Amygdala (tissue), 56 donors: ENCODE data around the gene ZNF335.

Experiments
- DNase-seq, 56 donors: peaks; one replicate each; lab custom pipeline; 2025; lab: John Stamatoyannopoulos, UW

The ZNF335 gene

DNA sequence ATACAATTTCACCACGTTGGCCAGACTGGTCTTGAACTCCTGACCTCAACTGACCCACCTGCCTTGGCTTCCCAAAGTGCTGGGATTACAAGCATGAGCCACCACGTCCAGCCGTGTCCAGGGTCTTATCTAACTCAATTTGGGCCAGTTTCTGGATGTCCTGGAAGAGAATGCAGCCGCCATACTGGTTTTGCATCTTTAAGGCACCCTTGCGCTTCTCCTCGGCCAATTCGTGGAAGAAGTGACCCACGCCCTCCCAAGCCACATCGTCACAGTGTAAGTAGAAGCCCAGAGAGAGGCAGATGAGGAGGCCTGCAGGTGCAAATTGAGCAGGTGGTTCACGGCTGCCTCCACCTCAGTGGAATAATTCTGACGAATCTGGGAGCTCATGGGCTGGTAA, 3.7 kb upstream of the ZNF335 start:
- DNase-seq = no peak

DNA sequence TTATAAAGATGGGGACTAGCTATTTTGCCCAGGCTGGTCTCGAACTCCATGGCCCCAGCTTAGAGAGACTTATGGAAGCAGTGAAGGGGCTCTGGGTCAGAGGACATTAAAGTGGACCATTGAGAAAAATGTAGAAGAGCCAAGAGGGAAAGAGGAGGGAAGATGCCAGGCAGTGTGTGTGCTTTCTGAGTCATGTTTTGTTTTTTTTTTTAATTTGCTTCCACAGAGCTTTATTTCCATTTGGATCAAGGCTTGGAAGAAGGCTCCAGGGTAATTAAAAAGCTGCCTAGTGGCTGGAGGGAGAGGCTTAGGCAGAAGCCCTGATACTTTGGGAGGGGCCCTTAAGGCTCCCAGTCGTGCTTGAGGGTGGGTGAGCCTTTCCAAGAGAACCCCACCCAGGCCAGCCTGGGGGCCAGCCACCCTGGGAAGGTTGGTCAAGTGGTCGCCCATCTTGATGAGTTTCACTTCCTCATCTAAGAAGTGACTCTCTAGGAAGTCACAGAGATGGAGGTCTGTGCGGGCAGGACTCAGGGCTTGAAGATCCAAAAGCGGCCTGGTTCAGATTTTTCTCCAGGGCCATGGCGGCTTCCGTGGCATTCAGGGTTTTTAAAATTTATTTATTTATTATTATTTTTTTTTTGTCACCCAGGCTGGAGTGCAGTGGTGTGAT, 3.0 kb upstream of the ZNF335 start:
- no peak for DNase-seq

DNA sequence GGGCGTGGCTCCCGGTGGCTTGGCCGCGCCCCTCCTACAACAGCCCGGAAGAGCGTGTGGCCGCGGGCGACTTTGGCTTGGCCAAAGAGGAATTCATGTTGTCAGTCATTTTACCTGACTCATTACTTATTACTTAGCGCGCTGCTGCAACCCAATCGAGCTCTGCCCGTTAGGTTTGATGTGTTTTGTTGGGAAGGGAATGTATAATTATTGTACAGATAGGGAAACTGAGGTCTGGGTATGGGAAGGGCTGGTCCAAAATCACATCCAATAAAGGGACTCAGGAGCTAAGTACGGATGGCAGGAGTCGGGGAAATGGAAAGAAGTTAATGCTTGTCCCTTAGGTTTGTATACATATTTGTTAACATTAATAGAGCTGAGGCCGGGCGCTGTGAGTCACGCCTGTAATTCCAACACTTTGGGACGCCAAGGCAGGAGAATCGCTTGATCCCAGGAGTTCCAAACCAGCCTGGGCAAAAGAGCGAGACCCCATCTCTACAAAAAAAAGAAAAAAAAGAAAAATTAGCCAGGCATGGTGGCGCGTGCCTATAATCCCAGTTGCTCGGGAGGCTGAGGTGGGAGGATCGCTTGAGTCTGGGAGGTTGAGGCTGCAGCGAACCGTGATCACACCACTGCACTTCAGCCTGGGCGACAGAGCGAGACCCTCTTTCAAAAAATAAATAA, 639 bp upstream of the ZNF335 start:
- peak in 1 of 56 donors; percentile 64 for DNase-seq

DNA sequence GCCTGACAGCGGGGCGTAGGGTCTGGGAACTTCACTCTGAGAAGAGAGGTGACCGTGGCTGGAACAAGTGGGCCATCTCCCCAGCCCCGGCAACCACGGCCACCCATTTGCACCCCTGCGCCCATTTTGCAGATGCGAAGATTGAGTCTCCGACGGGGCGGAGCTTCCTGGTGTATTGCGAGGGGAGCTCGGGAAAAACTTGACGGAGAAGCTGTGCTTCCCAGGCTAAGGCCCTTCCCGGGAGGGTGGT, 653 bp downstream of the ZNF335 start:
- DNase-seq = no peak

DNA sequence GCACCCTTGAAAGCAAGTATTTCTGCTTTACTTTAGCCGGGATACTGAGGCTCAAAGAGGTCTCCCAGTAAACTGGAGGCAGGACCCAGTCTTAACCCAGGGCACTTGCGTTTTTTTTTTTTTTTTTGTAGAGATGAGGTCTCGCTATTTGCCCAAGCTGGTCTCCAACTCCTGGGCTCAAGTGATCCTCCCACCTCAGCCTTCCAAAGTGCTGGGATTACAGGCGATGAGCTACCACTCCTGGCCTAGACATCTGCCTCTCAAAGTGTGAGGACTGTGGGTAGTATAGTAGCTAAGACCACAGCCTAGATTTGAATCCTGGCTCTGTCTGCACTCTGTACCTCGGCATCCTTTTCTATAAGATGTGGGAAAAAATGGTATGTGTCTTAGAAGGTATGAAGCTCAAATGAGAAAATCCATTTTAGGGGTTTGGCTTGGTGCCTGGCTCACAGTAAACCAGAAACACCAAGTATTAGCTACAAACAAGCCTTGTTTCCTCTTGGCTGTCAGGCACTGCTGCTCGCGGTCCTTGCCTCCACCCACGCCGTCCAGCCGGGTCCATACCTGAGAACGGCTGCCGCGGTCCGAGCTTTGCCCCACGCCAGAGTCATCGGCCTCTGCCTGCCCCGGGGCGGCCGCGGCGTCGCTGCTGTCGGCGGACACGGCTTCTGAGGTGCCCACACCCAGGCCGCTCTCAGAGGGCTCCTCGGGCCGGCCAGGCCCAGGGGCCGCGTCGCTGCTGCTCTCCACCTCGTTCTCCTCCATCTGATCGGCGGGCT, 1.2 kb downstream of the ZNF335 start:
- DNase-seq = peak in 2 of 56 donors; percentile 39 to 54

DNA sequence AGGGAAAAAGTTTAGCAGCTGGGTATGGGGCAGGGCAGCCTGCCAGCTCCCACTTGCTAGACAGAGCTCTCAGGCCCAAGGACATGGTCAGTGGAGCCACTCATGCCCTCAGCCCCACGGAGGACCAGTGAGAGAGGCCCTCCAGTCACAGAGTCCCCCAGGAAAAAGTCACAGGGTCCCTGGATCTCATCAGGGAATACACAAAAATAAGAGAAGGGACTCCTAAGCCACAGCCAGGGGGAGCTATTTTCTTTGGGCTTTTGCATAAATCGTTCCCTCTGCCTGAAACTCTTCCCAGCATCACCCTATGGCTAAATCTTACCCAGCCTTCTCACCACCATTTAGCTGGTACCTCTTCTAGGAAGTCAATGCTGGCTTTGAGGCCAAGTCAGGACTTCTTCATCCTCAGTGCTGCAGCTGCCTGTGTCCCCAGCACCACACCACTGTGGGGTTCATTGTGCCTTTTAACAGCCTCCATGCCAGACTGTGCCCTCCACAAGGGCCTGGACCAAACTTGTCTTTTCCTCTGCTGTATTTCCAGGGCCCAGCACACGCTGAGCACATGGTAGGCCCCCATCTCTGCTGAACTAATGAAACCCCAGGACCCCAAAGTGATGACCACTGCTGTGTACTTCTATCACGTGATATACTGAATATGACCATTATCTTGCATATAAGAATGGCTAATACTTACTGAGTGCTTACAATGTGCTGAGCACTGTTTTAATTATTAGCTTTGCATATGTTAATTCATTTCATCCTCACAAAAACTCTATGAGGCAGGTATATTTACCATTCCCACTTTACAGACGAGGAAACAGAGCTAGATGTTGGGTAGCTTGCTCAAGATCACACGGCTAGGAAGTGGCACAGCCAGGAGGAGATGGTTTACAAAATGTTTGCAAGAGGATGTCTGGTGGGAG, 2.0 kb downstream of the ZNF335 start:
- DNase-seq = peak in 5 of 56 donors; percentile 13 to 40 (median 23)

DNA sequence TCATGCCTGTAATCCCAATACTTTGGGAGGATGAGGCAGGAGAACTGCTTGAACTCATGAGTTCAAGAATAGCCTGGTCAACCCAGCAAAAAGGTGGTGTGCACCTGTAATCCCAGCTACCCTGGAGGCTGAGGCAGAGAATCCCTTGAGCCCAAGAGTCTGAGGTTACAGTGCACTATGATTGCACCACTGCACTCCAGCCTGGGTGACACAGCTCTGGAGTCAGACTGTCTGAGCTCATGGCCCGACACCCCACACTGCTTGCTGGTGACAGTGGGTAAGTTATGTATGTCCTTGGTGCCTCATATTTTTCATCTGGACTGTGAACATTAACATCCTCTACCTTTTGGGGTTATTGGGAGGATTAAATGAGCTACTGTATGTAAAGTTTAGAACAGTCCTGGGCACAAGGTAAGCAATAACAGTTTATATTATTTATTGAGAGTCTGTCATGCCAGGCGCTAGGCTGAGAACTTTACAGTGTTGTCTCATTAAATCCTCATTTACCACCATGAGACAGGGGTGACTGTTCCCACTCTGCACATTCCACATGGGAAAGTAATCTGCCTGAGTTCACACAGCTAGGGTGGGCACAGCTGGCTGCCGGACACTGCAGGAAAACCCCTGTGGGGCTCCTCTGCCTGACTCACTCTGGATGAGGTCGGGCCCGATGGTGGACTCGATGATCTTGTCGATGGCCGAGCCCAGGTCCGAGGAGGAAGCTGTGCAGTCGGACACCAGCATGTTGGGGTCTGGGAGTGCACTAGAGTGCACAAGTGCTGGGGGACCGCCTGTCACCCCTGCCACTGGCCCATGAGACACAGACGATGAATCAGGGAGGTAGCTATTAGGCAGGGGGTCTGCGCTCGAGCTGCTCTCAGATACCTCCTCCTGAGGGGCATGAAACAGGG, 2.9 kb downstream of the ZNF335 start:
- DNase-seq = no peak

DNA sequence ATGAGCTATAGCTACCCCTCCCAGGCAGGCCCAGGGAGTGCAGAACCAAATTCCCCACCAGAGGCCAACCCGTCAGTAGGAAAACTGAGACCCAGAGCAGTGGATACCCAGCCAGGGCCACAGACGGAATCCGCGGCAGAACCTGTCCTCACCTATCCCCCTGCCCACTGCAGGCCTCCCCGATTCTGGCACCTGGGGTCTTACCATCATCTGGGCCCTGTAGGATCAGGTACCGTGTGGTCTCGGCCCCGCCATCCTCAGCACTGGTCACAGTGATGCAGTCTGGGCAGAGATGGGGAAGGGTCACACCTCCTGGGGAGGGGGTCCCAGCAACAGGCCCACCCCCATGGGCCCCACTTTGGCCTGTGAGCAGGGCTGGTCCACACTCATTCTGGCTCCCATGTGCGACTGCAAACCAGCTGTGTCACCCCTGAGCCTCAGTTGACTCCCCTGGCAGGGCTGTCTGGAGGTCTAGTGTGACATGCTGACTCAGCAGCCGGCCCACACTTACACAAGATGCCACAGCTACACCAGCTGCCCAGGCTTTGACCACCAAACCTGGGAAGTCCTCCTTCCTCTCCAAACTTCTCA, 3.8 kb downstream of the ZNF335 start:
- no peak for DNase-seq

DNA sequence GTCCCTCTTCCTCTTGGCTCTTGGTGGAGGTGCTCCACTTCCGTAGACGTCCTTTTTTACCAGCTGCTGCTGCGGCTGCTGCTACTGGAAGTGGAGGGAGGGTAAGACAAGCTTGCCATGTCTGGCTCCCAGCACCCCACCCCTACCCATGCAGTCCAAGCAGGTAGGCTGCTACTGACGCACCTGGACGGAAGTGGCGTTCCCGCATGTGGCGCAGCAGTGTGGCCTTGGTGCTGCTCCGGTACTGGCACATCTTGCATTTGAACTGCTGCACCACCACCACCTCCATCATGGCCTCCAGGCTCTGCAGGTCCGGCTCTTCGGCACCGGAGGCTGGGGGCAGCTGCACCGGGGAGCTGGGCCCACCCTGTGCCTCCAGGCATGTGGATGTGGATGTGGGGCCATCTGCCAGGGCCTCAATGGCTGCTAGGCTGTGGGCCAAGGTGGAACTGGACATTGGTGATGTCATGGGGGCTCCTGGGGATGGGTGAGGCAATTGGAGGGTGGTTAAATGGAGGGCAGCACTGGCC, 4.4 kb downstream of the ZNF335 start:
- DNase-seq = no peak

DNA sequence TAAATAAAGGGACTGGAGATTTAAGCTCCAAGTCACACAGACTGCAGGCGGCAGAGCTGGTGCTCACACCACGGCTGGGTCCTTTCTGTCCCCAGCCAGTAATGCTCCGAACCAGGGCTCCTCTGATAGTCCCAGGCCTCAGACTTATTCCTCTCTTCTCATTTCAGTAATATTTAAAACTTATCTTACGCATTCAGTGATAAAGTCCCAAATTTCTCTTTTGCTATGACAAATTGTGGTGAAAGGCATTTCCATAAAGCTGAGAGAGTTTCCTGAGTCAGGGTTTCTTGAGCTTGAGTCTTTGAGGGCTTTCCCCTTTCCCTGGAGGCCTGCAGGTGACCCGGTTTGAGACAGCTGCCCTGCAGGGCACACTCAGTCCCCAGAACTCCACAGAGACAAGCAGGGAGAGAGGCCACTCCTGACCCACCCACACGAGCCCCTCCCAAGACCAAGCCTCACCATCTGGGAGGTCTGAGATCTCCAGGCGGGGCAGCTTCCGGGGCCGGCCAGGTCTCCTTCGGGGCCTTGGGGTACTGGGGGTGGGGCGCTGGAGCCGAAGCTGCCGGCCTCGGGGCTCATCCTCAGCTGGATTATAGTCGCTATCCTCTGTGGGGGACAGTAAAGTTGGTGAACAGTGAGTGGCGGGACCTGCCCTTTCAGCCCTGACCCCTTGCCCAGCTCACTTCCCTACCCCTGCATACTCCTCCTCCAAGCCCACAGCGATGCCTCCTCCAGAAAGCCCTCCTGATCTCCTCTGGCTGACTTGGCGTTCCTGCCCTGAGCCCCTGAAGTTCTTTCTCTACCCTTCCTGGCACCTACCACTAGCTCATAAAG, 6.6 kb downstream of the ZNF335 start:
- no peak for DNase-seq

DNA sequence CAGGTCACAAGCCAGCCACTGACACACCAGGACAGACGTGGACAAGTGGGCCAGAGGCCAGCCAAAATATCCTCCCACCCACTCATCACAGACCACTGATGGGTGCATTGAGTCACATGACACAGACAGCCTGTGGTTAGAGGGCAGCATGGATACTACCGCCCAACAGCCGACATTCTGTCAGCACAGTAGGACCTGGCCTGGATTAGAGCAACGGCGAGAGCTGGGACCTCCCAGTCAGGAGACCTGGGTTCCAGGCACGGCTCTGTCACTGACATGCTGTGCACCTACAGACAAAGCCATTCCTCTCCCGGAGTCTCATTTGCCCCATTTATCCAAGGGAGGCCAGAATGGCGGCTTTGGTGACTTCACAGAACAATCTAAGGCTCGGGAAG, 8.0 kb downstream of the ZNF335 start:
- no peak for DNase-seq

DNA sequence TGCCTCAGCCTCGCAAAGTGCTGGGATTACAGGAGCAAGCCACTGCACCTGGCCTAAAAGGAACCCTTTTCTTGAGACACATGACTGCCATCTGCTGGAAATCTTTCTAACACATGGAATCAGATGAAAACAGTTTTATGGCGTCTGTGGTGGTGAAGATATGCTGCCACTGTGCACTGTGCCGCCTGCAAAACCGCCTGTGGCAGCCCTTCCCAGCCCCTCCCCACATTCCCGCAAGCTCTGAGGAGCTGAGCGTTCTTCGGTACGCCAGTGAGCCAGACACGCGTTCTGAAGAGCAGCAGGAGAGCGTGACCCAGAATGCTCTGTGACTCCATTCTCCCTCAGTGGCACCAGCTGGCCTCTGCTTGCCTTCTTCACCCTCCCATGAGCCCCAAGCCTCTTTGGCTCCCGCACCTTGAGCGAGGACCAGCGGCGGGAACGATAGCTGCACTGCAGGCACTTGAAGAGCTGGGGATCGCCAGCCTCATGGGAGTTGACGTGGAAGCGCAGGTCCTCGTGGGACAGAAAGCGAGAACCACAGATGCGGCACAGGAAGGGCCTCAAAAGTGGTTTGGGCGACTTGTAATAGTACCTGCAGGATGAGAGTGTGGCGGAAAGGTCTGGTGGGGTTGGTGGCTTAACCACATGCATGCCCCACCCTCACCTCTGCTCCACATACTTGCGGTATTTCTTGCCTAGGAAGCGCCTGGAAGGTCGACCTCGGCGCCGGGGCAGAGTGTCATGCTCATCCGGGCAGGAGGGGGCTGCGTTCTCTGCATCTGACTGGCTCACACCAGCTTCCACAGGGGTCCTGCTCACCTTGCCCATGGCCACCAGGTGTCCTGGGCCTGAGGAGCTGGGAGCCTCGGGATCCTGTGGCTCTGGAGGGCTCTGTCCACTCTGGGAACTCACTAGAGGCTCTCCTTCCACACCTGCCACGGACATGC, 8.7 kb downstream of the ZNF335 start:
- DNase-seq = no peak

DNA sequence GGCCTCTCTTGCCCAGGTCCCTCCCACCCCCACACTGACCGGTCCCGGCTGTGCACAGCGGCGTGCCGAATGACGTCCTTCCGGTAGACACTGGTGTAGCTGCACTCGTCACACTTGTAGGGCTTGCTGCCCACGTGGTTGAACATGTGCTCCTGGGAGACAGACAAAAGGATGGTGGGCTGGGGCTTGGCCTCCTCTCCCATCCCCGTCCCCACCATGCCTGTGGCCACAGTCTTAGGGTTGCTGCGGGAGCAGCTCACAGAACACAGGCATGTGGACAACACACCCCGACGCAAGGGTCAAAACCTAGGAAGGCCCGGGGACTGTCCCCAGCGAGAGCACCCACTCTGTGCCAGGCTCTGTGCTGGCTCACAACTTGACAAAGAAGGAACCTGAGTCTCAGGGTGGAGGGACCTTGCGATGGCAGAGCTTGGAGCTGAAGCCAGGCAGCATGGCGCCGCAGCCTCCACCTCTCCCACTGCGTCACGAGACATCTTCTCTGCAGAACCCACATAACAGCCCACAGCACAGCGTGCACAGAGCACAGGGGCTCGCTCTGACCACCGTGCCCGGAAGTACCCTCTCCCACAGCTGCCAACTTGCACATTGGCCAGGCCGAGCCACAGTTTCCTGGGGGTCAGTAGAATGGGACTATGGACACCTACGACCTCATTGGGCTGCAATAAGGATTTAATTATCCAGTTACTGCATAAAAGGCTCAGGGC, 9.8 kb downstream of the ZNF335 start:
- no peak for DNase-seq

DNA sequence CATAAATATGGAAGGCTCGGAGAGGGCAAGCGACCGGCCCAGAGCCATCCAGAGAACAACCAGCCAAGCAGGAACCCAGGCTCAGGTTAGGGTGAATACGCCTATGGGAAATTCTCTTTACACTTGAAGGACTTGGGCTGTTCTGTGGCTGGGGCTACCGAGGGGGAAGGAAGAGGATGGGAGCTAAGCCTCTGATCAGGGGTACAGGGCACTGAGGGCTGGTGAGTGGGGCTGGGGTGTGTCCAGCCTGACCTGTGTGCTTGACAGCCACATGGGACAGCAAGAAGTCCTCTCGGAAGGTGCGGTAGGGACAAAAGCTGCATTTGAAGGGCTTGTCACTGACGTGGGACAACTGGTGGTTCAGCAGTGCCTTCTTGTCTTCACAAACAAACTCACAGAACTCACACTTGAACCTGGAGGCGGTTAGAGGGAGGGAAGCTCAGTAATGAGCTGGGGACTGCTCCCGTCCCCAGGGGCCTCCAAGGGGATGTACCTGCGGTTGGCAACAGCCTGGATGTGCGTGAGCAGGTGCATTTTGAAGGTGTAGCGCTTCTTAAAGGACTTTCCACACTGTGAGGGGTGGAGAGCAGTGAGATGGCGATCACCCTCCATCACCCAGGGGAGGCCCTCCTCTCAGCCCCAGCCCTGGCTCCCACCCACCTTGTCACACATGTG, 11.9 kb downstream of the ZNF335 start:
- no peak for DNase-seq

DNA sequence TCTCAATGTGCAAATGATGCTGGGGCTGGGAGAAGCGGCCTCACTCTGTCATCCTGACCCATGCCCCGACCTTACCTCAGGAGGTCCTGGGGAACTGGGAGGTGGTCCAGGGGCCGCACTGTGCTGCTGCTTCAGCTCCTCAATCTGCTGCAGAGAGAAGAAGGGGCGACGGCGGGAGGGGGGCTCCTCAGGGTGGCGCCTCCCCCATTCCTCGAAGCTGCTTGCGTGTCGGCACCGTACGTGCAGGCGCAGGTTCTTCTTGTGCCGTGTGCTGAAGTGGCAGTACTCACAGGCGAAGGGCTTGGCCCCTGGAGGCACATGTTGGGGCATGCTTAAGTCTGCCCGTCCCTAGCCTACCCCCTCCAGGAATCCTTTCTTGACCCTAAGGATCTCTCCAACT, 12.9 kb downstream of the ZNF335 start:
- no peak for DNase-seq

DNA sequence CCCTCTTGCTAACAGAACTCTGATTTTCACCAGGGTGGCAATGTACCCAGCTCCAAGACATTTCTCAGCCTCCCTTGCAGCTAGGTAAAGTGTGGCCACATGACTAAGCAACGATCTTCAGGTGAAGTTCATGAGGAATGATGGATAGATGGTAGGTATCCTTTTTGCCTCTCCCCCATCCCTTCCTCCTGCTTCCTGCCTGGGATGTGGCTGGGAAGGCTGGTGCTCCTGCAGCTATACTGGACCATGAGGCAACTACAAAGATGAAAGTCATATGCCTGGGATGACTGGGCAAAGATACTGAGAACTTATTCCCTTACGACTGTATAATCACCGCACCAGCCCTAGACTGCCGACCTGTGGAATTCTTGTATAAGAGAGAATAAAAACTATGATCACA, 13.4 kb downstream of the ZNF335 start:
- DNase-seq = no peak
